DMS153 (cell line): ENCODE results near the gene OPA1.

ENCODE experiments used
- DNase-seq: peaks from one replicate; lab custom pipeline; 2025; lab: John Stamatoyannopoulos, UW

The OPA1 gene

GRCh38 chr3:193592841-193593667, at the start of gene OPA1:
Gene OPA1, plus strand, starts transcription at chr3:193593208. Its CDS starts 170 bp downstream, at chr3:193593378.
- peak; percentile 98 for DNase-seq

GRCh38 chr3:193544289-193544688, 48.7 kb upstream of the OPA1 start:
- DNase-seq, result no peak

GRCh38 chr3:193545304-193545703, 47.7 kb upstream of the OPA1 start:
- DNase-seq, result no peak

- no peak for DNase-seq
Measured at GRCh38 chr3:193546129-193546528, 46.9 kb upstream of the OPA1 start.

- no peak for DNase-seq
Measured at GRCh38 chr3:193548406-193548805, 44.6 kb upstream of the OPA1 start.

GRCh38 chr3:193552923-193553322, 40.1 kb upstream of the OPA1 start:
- DNase-seq, result no peak

- no peak for DNase-seq
Measured at GRCh38 chr3:193553586-193553985, 39.4 kb upstream of the OPA1 start.

- no peak for DNase-seq
Measured at GRCh38 chr3:193554811-193555210, 38.2 kb upstream of the OPA1 start, which contains the start of gene ATP13A4. Gene ATP13A4, minus strand, starts transcription at chr3:193554895. Its CDS starts 96 bp downstream, at chr3:193554799.

GRCh38 chr3:193556841-193557240, 36.2 kb upstream of the OPA1 start:
- DNase-seq, result peak; percentile 52

GRCh38 chr3:193559100-193559499, 33.9 kb upstream of the OPA1 start:
- no peak for DNase-seq

- DNase-seq, result no peak
Measured at GRCh38 chr3:193560091-193560490, 32.9 kb upstream of the OPA1 start.

- DNase-seq, result no peak
Measured at GRCh38 chr3:193560870-193561269, 32.1 kb upstream of the OPA1 start.

- DNase-seq, result no peak
Measured at GRCh38 chr3:193563426-193563825, 29.6 kb upstream of the OPA1 start.

- peak; percentile 37 for DNase-seq
Measured at GRCh38 chr3:193564012-193564411, 29.0 kb upstream of the OPA1 start.

- no peak for DNase-seq
Measured at GRCh38 chr3:193569119-193569518, 23.9 kb upstream of the OPA1 start.

- peak; percentile 72 for DNase-seq
Measured at GRCh38 chr3:193572426-193572908, 20.5 kb upstream of the OPA1 start.

GRCh38 chr3:193573403-193574191, 19.4 kb upstream of the OPA1 start:
- DNase-seq, result no peak

- DNase-seq, result no peak
Measured at GRCh38 chr3:193574488-193575070, 18.4 kb upstream of the OPA1 start.

GRCh38 chr3:193585530-193585929, 7.5 kb upstream of the OPA1 start:
- no peak for DNase-seq

- DNase-seq, result no peak
Measured at GRCh38 chr3:193586526-193586925, 6.5 kb upstream of the OPA1 start.

GRCh38 chr3:193589129-193589528, 3.9 kb upstream of the OPA1 start:
- DNase-seq, result no peak

GRCh38 chr3:193589616-193590015, 3.4 kb upstream of the OPA1 start:
- no peak for DNase-seq
